ENCODE data around the gene OMP.

DNA sequence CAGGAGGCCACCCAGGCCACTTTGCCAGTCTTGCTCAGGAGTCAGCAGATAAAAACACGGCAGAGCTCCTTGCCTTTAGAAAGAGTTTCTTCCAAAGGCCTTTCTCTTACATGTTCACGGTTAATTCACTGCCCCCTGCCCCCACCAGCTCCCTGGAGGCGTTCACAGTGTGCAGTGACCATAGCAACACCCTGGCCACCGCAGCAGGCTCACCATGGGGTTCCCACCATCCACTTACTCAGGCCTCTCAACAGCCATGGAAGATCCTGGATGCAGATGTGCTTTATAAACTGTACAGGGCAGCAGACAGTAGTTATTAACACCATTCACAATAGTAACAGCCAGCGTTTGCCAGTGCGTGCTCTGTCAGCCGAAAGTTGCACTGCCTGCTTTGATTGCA lies 14.9 kb downstream of the OMP start:
- TF ChIP-seq POLR2AphosphoS5 (IDR thresholded peaks at IDR 0.05; ENCODE audit: low read depth, low read length) (no peak), TAF1 (IDR thresholded peaks at IDR 0.05; ENCODE audit: borderline replicate concordance, low read depth, low read length) (no peak), POLR2A (IDR thresholded peaks at IDR 0.05; ENCODE audit: low read depth, low read length) (no peak)

All from GM12892 (cell line).